Breast epithelium (tissue), 4 donors: Measurements from ENCODE around the gene AVPR2. TPM values are rescaled to one million over a fixed set of nuclear protein-coding genes. Genes with fewer than 3 reads are reported as not detected.

Experiments
- DNase-seq, 2 donors: peaks; one replicate each; pipeline ENCODE4 v3.0.0-alpha.2; 2019; ENCODE audit warnings: low spot score in 2 of 2
- H3K27ac ChIP-seq, 2 donors: fragments of 200-600 bp; sonication (generic) in 1 of 2; one replicate each; pipeline ENCODE4 v1.5.1; 2016 to 2019; ENCODE audit warnings: mild to moderate bottlenecking in 1 of 2
- H3K27me3 ChIP-seq, 2 donors: fragments of 200-600 bp; sonication (generic) in 1 of 2; one replicate each; pipeline versions ENCODE4 v1.5.1 to v1.6.0; 2017 to 2019; ENCODE audit warnings: control low read depth in 1 of 2, mild to moderate bottlenecking in 1 of 2
- H3K36me3 ChIP-seq: fragments of 200-600 bp; one replicate; pipeline ENCODE4 v1.5.1; 2019
- H3K4me1 ChIP-seq, 2 donors: fragments of 200-600 bp; sonication (generic); one replicate each; pipeline ENCODE4 v1.5.1; 2016 to 2019; ENCODE audit warnings: control low read depth in 1 of 2
- H3K4me3 ChIP-seq, 3 donors: fragments of 200-600 bp; sonication (generic); 1 replicate in 2 of 3; 2 replicates in 1 of 3; pipeline ENCODE4 v1.5.1; 2016 to 2019; ENCODE audit warnings: mild to moderate bottlenecking in 3 of 3, moderate library complexity in 2 of 3
- H3K9me3 ChIP-seq, 2 donors: fragments of 200-600 bp; sonication (generic) in 1 of 2; one replicate each; pipeline ENCODE4 v1.5.1; 2016 to 2019; ENCODE audit warnings: control low read depth in 1 of 2
- POLR2A ChIP-seq: fragments of 450-650 bp; IDR thresholded peaks from one replicate; pipeline ENCODE4 v1.6.1; 2016; ENCODE audit warnings: antibody characterized with exemption, mild to moderate bottlenecking, moderate library complexity
- POLR2AphosphoS5 ChIP-seq, 3 donors: sonication (generic); formaldehyde crosslinking; IDR thresholded peaks; one replicate each; pipeline ENCODE4 v1.6.1; 2017; ENCODE audit warnings: antibody characterized with exemption in 3 of 3
- intact Hi-C: fragments of 100-400 bp; cut with DNase I; formaldehyde crosslinking; loops from one replicate; pipeline ENCODE4 v1.15.1; 2023; ENCODE audit warnings: low total_unique reads
- total RNA-seq, 3 donors: library from RNA; depleted of rRNA; stranded (reverse); fragments of >200 nt; gene quantifications; one replicate each; pipeline ENCODE4 v1.1.0, GENCODE V29; 2016
- TF ChIP-seq, protein P1 (sequence below), 3 donors: fragments of 450-650 bp; IDR thresholded peaks; one replicate each; pipeline ENCODE4 v1.5.1; 2016 to 2017; ENCODE audit warnings: antibody characterized with exemption in 3 of 3, mild to moderate bottlenecking in 3 of 3, moderate library complexity in 3 of 3

AVPR2 gene
- total RNA-seq, 3 donors from 2014 or later, result 0.44 to 5.9 (median 5.3) TPM

- Histone ChIP-seq H3K4me1 (no peaks in the 10 kb centered on the region), H3K36me3 (no peaks in the 10 kb centered on the region), H3K27me3 (peaks cover 3 to 87% of the 10 kb centered on the region in 2 donors), H3K4me3 (no peak overlapping the region), H3K27ac (no peak overlapping the region), H3K9me3 (no peaks in the 10 kb centered on the region)
- no peak for DNase-seq
- intact Hi-C loops, result no loop called here
- TF ChIP-seq POLR2AphosphoS5 (IDR thresholded peaks at IDR 0.05) (no peak), POLR2A (no peak)
- TF ChIP-seq, protein P1, sequence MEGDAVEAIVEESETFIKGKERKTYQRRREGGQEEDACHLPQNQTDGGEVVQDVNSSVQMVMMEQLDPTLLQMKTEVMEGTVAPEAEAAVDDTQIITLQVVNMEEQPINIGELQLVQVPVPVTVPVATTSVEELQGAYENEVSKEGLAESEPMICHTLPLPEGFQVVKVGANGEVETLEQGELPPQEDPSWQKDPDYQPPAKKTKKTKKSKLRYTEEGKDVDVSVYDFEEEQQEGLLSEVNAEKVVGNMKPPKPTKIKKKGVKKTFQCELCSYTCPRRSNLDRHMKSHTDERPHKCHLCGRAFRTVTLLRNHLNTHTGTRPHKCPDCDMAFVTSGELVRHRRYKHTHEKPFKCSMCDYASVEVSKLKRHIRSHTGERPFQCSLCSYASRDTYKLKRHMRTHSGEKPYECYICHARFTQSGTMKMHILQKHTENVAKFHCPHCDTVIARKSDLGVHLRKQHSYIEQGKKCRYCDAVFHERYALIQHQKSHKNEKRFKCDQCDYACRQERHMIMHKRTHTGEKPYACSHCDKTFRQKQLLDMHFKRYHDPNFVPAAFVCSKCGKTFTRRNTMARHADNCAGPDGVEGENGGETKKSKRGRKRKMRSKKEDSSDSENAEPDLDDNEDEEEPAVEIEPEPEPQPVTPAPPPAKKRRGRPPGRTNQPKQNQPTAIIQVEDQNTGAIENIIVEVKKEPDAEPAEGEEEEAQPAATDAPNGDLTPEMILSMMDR (IDR thresholded peaks at IDR 0.05), result no peak
Observed at GRCh38 chrX:153870791-153871360, 33.6 kb upstream of the AVPR2 start.

DNA sequence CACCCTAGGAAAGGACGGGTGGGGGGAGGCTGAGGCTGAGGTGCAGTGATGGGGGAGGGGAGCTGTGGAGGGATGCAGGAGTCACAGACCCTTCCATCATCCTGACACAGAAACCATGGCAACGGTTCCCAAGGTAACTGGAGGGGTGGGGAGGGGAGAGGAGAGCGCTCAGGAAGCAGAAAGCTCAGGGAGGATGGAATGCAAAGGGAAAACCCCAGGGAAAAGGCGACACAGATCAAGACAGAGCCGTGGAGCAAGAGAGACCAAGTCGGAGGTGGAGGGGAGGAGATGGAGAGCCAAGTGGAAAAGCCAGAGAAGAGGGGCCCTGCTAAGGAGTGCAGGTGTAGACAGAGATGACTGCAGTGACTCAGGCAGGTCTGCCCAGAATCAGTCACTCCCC, 33.0 kb upstream of the AVPR2 start:
- TF ChIP-seq, protein P1 (IDR thresholded peaks at IDR 0.05), result no peak
- TF ChIP-seq POLR2AphosphoS5 (IDR thresholded peaks at IDR 0.05), result no peak
- no peak for TF ChIP-seq POLR2A
- intact Hi-C loops, result no loop called here
- DNase-seq, result no peak
- Histone ChIP-seq H3K4me3 (no peak overlapping the region), H3K4me1 (no peaks in the 10 kb centered on the region), H3K27me3 (peaks cover 3 to 92% of the 10 kb centered on the region in 2 donors), H3K36me3 (no peaks in the 10 kb centered on the region), H3K9me3 (no peaks in the 10 kb centered on the region), H3K27ac (no peak overlapping the region)

DNA sequence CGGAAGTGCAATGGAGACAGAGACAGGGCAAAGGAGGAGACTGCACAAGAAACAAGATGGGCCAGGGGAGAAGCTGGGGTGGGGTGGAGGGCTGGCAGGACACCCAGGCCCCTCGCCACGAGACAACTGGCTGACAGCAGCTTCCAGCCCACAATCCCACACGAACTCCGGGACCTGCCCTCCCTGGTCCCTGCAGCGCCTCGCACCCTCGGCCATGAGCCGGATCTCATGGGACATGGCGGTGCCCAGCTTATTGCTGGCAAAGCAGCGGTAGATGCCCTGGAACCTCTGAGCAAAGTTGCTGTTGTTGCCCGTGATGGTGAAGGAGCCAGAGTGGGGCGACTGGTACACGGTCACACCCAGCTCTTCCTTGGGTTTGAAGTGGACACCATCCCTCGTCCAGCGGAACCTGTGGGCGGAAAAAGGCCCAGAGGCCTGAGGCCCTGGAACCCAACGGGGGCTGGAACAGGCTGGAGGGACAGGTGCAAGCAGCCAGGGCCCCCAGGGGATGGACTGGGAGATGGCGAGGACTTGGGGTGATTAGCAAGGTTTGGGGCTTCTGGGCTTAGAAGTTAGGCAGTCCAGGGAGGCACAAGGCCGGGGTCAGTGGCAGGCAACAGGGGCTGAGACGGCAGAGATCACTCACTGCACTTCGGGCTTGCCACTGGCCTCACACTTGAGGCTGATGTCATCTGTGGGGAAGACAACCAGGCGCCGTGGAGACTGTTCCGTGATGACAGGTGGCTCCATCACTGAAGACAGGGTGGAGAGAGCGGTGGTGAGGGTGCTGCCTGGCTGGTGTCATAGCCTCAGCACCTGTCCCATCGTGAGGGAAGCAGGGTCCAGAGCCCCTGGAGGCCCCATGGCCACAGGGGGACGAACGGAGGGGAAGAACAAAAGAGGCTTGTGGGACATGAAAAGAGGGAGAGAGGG, 32.3 kb upstream of the AVPR2 start:
- Histone ChIP-seq H3K9me3 (no peaks in the 10 kb centered on the region), H3K4me3 (no peak overlapping the region), H3K27ac (no peak overlapping the region), H3K36me3 (no peaks in the 10 kb centered on the region), H3K27me3 (peaks cover 3 to 92% of the 10 kb centered on the region in 2 donors), H3K4me1 (no peaks in the 10 kb centered on the region)
- intact Hi-C loops, result no loop called here
- TF ChIP-seq, protein P1 (IDR thresholded peaks at IDR 0.05), result no peak
- TF ChIP-seq POLR2AphosphoS5 (IDR thresholded peaks at IDR 0.05), result no peak
- no peak for TF ChIP-seq POLR2A
- no peak for DNase-seq

DNA sequence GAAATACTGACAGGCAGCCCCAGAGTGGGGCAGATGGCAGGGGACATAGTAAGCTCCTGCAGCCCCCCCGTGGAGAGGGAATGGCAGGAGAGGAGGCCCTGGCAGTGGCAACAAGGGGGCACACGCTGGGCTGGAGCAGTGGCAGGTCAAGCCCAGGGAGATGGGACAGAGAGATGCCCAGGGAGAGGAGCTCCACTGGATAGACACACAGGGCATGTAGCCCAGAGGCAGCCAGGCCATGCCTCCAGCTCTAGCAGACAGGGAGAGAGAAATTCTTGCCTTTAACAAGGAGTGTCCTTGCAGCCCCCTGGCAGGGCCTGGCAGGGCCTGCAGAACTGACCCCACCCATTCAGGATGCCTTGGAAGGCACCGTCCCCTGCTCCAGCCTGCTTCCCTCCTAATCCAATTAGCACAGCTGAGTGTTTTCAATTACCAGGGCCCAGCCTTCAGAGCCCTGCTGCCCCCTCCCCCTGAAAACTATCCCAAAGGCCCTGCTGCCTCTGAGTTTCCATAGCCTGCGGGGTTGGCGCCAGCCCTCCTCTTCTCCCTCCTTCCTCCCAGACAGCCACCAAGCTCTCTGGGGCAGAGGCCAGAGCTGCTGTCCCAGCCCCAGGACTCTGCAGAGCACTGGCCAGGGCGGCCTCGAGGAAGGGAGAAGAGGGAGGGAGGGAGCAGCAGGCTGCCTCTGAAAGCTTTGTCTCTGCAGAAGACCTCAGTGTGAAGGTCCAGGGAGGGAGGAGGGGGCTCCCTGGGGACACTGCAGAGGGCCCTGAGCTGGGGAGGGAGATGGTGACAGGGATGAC, 31.0 kb upstream of the AVPR2 start:
- TF ChIP-seq POLR2AphosphoS5 (IDR thresholded peaks at IDR 0.05) (no peak), POLR2A (no peak)
- TF ChIP-seq, protein P1 (IDR thresholded peaks at IDR 0.05), result no peak
- Histone ChIP-seq H3K27ac (no peak overlapping the region), H3K36me3 (no peaks in the 10 kb centered on the region), H3K27me3 (peaks cover 3 to 93% of the 10 kb centered on the region in 2 donors), H3K4me1 (no peaks in the 10 kb centered on the region), H3K9me3 (no peaks in the 10 kb centered on the region), H3K4me3 (no peak overlapping the region)
- intact Hi-C loops, result no loop called here
- no peak for DNase-seq

DNA sequence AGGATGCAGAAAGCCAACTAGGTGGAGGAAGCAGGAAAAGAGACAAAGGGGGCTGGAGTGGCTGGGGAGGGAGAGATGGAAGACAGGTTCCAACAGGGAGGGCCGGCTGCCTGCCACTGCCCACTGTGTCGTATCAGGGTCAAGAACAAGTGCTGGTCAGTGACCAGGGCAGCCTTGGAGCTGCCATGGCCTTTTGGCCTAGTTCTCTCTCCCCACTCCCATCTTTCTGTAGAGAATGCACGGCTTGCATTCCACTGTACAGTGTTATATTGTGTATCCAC, 30.4 kb upstream of the AVPR2 start:
- no peaks in the 10 kb centered on the region for H3K9me3 ChIP-seq
- intact Hi-C loops, result no loop called here
- no peaks in the 10 kb centered on the region for H3K36me3 ChIP-seq
- H3K4me1 ChIP-seq, result no peaks in the 10 kb centered on the region
- H3K27me3 ChIP-seq, result peaks cover 3 to 94% of the 10 kb centered on the region in 2 donors
- no peak for DNase-seq
- TF ChIP-seq, protein P1 (IDR thresholded peaks at IDR 0.05), result no peak
- no peak for TF ChIP-seq POLR2A
- no peak for TF ChIP-seq POLR2AphosphoS5 (IDR thresholded peaks at IDR 0.05)
- no peak overlapping the region for H3K4me3 ChIP-seq
- H3K27ac ChIP-seq, result no peak overlapping the region
